Activated naive CD8-positive, alpha-beta T cell treated with anti-CD3 and anti-CD28 coated beads for 36 hours (primary cell): ENCODE results near the gene FBXO38. TPM values are rescaled to one million over a fixed set of nuclear protein-coding genes. Genes with fewer than 3 reads are reported as not detected.
A peak's percentile ranks its signal among the peaks of the same experiment; 100 is the strongest.

ENCODE experiments used
- DNase-seq: peaks from one replicate; pipeline ENCODE4 v3.0.0; 2021
- H3K27ac Mint-ChIP-seq: one replicate; pipeline ENCODE4 v1.8.0; 2022; ENCODE audit warnings: mild to moderate bottlenecking, moderate library complexity, mixed read lengths
- H3K27me3 Mint-ChIP-seq: one replicate; pipeline ENCODE4 v1.8.0; 2022; ENCODE audit warnings: mild to moderate bottlenecking, mixed read lengths
- H3K36me3 Mint-ChIP-seq: one replicate; pipeline ENCODE4 v1.8.0; 2021; ENCODE audit warnings: mild to moderate bottlenecking, mixed read lengths
- H3K4me1 Mint-ChIP-seq: one replicate; pipeline ENCODE4 v1.8.0; 2021; ENCODE audit warnings: mixed read lengths
- H3K4me3 Mint-ChIP-seq: one replicate; pipeline ENCODE4 v1.8.0; 2022; ENCODE audit warnings: mild to moderate bottlenecking, moderate library complexity, mixed read lengths
- H3K9me3 Mint-ChIP-seq: one replicate; pipeline ENCODE4 v1.8.0; 2022; ENCODE audit warnings: mixed read lengths
- total RNA-seq, 2 experiments: library from RNA; stranded (reverse); gene quantifications; one replicate each; pipeline ENCODE4 v1.2.3, GENCODE V29; 2021

FBXO38 gene
- 10 to 100 TPM; 35.9 to 38.8 TPM for total RNA-seq

GRCh38 chr5:148383564-148384379 is at the start of gene FBXO38:
TSS of gene FBXO38 (plus strand) at chr5:148383958. CDS start at chr5:148394777, 10,819 bp downstream.
- H3K27me3 Mint-ChIP-seq = no peaks in the 10 kb centered on the region
- peaks cover 3% of the 10 kb centered on the region for H3K9me3 Mint-ChIP-seq
- H3K27ac Mint-ChIP-seq = peak within 1 kb of the TSS; percentile 99
- H3K36me3 Mint-ChIP-seq = peaks cover 45% of the 10 kb centered on the region
- peak within 1 kb of the TSS; percentile 98 for H3K4me3 Mint-ChIP-seq
- H3K4me1 Mint-ChIP-seq = peaks cover 57% of the 10 kb centered on the region
- peak; percentile 93 for DNase-seq

GRCh38 chr5:148335259-148335658 is 48.5 kb upstream of the FBXO38 start, which contains the start of gene SPINK9:
TSS of gene SPINK9 (plus strand) at chr5:148335559. CDS start at chr5:148335614, 55 bp downstream.
- no peak for DNase-seq
- Mint-ChIP-seq H3K27ac (no peak within 1 kb of the TSS), H3K4me1 (no peaks in the 10 kb centered on the region)

GRCh38 chr5:148336704-148337435 is 46.9 kb upstream of the FBXO38 start:
- H3K4me3 Mint-ChIP-seq = no peak overlapping the region
- no peaks in the 10 kb centered on the region for H3K4me1 Mint-ChIP-seq
- no peaks in the 10 kb centered on the region for H3K27me3 Mint-ChIP-seq
- no peak for DNase-seq
- H3K36me3 Mint-ChIP-seq = no peaks in the 10 kb centered on the region
- H3K9me3 Mint-ChIP-seq = no peaks in the 10 kb centered on the region
- H3K27ac Mint-ChIP-seq = no peak overlapping the region

More at GRCh38 chr5:148335259-148335658, 48.5 kb upstream of the FBXO38 start, which contains the start of gene SPINK9:
- Mint-ChIP-seq H3K27me3 (peaks cover 5% of the 10 kb centered on the region), H3K4me3 (no peak within 1 kb of the TSS), H3K9me3 (peaks cover 6% of the 10 kb centered on the region), H3K36me3 (peaks cover 7% of the 10 kb centered on the region)

- DNase-seq = no peak
- H3K4me1 Mint-ChIP-seq = no peaks in the 10 kb centered on the region
- H3K36me3 Mint-ChIP-seq = no peaks in the 10 kb centered on the region
- H3K9me3 Mint-ChIP-seq = no peaks in the 10 kb centered on the region
- no peak overlapping the region for H3K27ac Mint-ChIP-seq
- no peak overlapping the region for H3K4me3 Mint-ChIP-seq
- no peaks in the 10 kb centered on the region for H3K27me3 Mint-ChIP-seq
These were observed 41.2 kb upstream of the FBXO38 start for GRCh38 chr5:148342371-148343045.

GRCh38 chr5:148343046-148343407 is 40.7 kb upstream of the FBXO38 start:
- DNase-seq = no peak
- Mint-ChIP-seq H3K36me3 (no peaks in the 10 kb centered on the region), H3K4me1 (no peaks in the 10 kb centered on the region), H3K9me3 (no peaks in the 10 kb centered on the region), H3K4me3 (no peak overlapping the region), H3K27ac (no peak overlapping the region), H3K27me3 (no peaks in the 10 kb centered on the region)

GRCh38 chr5:148343603-148344487 is 39.9 kb upstream of the FBXO38 start:
- H3K9me3 Mint-ChIP-seq = no peaks in the 10 kb centered on the region
- H3K4me1 Mint-ChIP-seq = no peaks in the 10 kb centered on the region

GRCh38 chr5:148347706-148348105 is 36.1 kb upstream of the FBXO38 start:
- H3K4me3 Mint-ChIP-seq = no peak overlapping the region
- H3K4me1 Mint-ChIP-seq = no peaks in the 10 kb centered on the region
- peaks cover 4% of the 10 kb centered on the region for H3K36me3 Mint-ChIP-seq
- no peaks in the 10 kb centered on the region for H3K9me3 Mint-ChIP-seq
- no peak overlapping the region for H3K27ac Mint-ChIP-seq
- H3K27me3 Mint-ChIP-seq = no peaks in the 10 kb centered on the region
- no peak for DNase-seq

More at GRCh38 chr5:148343603-148344487, 39.9 kb upstream of the FBXO38 start:
- no peak for DNase-seq
- Mint-ChIP-seq H3K4me3 (no peak overlapping the region), H3K27me3 (no peaks in the 10 kb centered on the region), H3K36me3 (no peaks in the 10 kb centered on the region), H3K27ac (no peak overlapping the region)

GRCh38 chr5:148352696-148353095 is 31.1 kb upstream of the FBXO38 start:
- no peak for DNase-seq
- no peaks in the 10 kb centered on the region for H3K9me3 Mint-ChIP-seq
- H3K4me1 Mint-ChIP-seq = no peaks in the 10 kb centered on the region
- peaks cover 4% of the 10 kb centered on the region for H3K36me3 Mint-ChIP-seq
- H3K27me3 Mint-ChIP-seq = no peaks in the 10 kb centered on the region
- no peak overlapping the region for H3K27ac Mint-ChIP-seq
- no peak overlapping the region for H3K4me3 Mint-ChIP-seq

GRCh38 chr5:148353634-148354033 is 30.1 kb upstream of the FBXO38 start:
- H3K27ac Mint-ChIP-seq = no peak overlapping the region

GRCh38 chr5:148364343-148364742 is 19.4 kb upstream of the FBXO38 start:
- H3K27ac Mint-ChIP-seq = no peak overlapping the region
- no peak overlapping the region for H3K4me3 Mint-ChIP-seq
- no peaks in the 10 kb centered on the region for H3K4me1 Mint-ChIP-seq
- DNase-seq = no peak
- H3K36me3 Mint-ChIP-seq = no peaks in the 10 kb centered on the region
- no peaks in the 10 kb centered on the region for H3K27me3 Mint-ChIP-seq
- H3K9me3 Mint-ChIP-seq = peaks cover 5% of the 10 kb centered on the region

More at GRCh38 chr5:148353634-148354033, 30.1 kb upstream of the FBXO38 start:
- Mint-ChIP-seq H3K27me3 (no peaks in the 10 kb centered on the region), H3K9me3 (no peaks in the 10 kb centered on the region), H3K36me3 (peaks cover 4% of the 10 kb centered on the region), H3K4me1 (no peaks in the 10 kb centered on the region), H3K4me3 (no peak overlapping the region)
- no peak for DNase-seq

GRCh38 chr5:148368299-148368698 is 15.5 kb upstream of the FBXO38 start:
- H3K36me3 Mint-ChIP-seq = peaks cover 4% of the 10 kb centered on the region
- H3K4me3 Mint-ChIP-seq = no peak overlapping the region
- H3K4me1 Mint-ChIP-seq = no peaks in the 10 kb centered on the region
- no peaks in the 10 kb centered on the region for H3K27me3 Mint-ChIP-seq
- H3K27ac Mint-ChIP-seq = no peak overlapping the region
- DNase-seq = no peak
- H3K9me3 Mint-ChIP-seq = peaks cover 9% of the 10 kb centered on the region

GRCh38 chr5:148372166-148372725 is 11.5 kb upstream of the FBXO38 start:
- Mint-ChIP-seq H3K4me1 (no peaks in the 10 kb centered on the region), H3K27ac (no peak overlapping the region), H3K27me3 (no peaks in the 10 kb centered on the region), H3K4me3 (no peak overlapping the region), H3K36me3 (peaks cover 9% of the 10 kb centered on the region), H3K9me3 (peaks cover 9% of the 10 kb centered on the region)
- DNase-seq = no peak

GRCh38 chr5:148372893-148373292 is 10.9 kb upstream of the FBXO38 start:
- no peak overlapping the region for H3K4me3 Mint-ChIP-seq
- no peak for DNase-seq
- H3K27me3 Mint-ChIP-seq = no peaks in the 10 kb centered on the region
- H3K36me3 Mint-ChIP-seq = peaks cover 13% of the 10 kb centered on the region
- H3K4me1 Mint-ChIP-seq = no peaks in the 10 kb centered on the region
- peaks cover 9% of the 10 kb centered on the region for H3K9me3 Mint-ChIP-seq
- H3K27ac Mint-ChIP-seq = no peak overlapping the region
